ENCODE data around the gene RAD51B.
"Not testable (repeated sequence)": the region's sequence is repeated elsewhere in the genome, so short reads cannot be mapped to it uniquely, and the experiment has no call there.

GRCh38 chr14:68698773-68699172 lies 879.2 kb downstream of the RAD51B start:
- TF ChIP-seq CTCF (conservative IDR thresholded peaks at IDR 0.05; ENCODE audit: low read depth, low read length); EZH2phosphoT487 (IDR thresholded peaks at IDR 0.05; ENCODE audit: borderline replicate concordance, low read length): not testable (repeated sequence)

Measured in PC-3 (cell line).